Sigmoid colon (tissue), 4 donors: ENCODE measurements around the gene EIF1B.

Experiments
- CTCF ChIP-seq, 4 experiments: fragments of 450-650 bp in 3 of 4; fragments of 200-600 bp in 1 of 4; IDR thresholded peaks; one replicate each; pipeline ENCODE4 v1.5.1; 2016 to 2019; ENCODE audit warnings: antibody characterized with exemption in 4 of 4, mild to moderate bottlenecking in 3 of 4, moderate library complexity in 2 of 4
- EP300 ChIP-seq, 4 donors: sonication (generic); formaldehyde crosslinking; IDR thresholded peaks; one replicate each; pipeline ENCODE4 v1.6.1; 2017; ENCODE audit warnings: antibody characterized with exemption in 4 of 4
- POLR2A ChIP-seq, 2 donors: fragments of 450-650 bp; IDR thresholded peaks; one replicate each; pipeline ENCODE4 v1.6.1; 2016; ENCODE audit warnings: antibody characterized with exemption in 2 of 2, mild to moderate bottlenecking in 2 of 2, moderate library complexity in 2 of 2

- TF ChIP-seq CTCF (IDR thresholded peaks at IDR 0.05) (no peak), POLR2A (IDR thresholded peaks at IDR 0.05) (no peak), EP300 (IDR thresholded peaks at IDR 0.05) (no peak)
These were observed 19.1 kb upstream of the EIF1B start for GRCh38 chr3:40290396-40290795.
